ENCODE measurements around the gene NACC1.

NACC1 gene

DNA sequence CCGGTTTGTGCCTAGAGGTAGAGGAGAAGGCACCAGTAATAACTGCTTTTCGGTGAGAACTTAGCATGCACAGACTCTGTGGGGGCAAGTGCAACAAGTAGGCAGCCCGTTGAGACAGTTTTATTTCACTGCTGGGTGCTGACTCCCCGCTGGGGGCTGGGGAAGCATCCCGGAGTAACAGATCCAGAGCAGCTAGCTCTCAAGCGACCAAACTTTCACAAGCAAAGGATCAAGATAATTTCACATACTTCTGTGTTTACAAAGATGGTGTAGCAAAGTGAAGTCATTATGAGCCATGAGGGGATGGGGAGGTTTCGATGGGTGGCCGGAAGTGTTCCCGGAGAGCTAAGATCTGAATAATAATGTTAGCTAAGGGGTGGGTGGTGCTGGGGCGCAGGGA lies 2.8 kb downstream of the NACC1 start:
- TF ChIP-seq, protein P1, sequence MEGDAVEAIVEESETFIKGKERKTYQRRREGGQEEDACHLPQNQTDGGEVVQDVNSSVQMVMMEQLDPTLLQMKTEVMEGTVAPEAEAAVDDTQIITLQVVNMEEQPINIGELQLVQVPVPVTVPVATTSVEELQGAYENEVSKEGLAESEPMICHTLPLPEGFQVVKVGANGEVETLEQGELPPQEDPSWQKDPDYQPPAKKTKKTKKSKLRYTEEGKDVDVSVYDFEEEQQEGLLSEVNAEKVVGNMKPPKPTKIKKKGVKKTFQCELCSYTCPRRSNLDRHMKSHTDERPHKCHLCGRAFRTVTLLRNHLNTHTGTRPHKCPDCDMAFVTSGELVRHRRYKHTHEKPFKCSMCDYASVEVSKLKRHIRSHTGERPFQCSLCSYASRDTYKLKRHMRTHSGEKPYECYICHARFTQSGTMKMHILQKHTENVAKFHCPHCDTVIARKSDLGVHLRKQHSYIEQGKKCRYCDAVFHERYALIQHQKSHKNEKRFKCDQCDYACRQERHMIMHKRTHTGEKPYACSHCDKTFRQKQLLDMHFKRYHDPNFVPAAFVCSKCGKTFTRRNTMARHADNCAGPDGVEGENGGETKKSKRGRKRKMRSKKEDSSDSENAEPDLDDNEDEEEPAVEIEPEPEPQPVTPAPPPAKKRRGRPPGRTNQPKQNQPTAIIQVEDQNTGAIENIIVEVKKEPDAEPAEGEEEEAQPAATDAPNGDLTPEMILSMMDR (IDR thresholded peaks at IDR 0.05; ENCODE audit: insufficient read depth, low read depth, low read length, missing control alignments): no peak
- no peak for DNase-seq (ENCODE audit: low read depth)
- H3K4me3 ChIP-seq (ENCODE audit: low read depth, low read length): no peak overlapping the region

DNA sequence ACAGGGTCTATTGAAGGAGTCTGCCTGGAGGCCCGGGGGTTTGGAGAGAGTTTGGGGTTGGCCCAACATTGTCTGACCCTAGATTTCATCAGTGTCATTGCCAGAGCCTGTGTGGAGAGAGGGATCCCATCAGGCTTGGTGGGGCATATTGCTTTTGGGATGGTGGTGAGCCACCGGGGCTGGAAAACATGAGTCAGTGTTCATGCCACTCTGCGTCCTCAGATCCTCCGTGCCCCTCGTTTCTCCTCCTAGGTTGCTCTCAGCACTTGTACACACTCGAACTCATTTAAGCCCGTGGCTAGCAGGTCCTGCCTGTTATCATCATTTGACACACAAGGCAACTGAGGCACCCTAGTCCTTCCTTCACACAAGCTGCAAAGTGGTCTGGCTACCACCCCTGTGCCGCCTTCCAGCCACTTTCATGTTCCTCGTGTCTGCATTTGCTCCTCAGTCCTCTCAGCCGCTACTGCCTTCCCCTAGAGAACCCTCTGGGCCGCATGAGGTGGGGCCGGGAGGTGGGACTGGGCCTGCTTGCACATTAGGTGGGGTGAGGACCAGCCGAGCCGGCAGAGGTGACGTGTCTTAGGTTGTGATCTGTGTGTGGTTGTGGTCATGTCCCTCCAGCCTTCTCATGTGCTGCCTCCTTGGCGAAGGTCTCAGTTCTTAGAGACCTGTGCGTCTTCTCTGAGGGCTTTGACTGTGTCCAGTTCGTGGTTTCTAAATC lies 3.6 kb downstream of the NACC1 start:
- TF ChIP-seq, protein P1 (IDR thresholded peaks at IDR 0.05; ENCODE audit: insufficient read depth, low read depth, low read length, missing control alignments): no peak

DNA sequence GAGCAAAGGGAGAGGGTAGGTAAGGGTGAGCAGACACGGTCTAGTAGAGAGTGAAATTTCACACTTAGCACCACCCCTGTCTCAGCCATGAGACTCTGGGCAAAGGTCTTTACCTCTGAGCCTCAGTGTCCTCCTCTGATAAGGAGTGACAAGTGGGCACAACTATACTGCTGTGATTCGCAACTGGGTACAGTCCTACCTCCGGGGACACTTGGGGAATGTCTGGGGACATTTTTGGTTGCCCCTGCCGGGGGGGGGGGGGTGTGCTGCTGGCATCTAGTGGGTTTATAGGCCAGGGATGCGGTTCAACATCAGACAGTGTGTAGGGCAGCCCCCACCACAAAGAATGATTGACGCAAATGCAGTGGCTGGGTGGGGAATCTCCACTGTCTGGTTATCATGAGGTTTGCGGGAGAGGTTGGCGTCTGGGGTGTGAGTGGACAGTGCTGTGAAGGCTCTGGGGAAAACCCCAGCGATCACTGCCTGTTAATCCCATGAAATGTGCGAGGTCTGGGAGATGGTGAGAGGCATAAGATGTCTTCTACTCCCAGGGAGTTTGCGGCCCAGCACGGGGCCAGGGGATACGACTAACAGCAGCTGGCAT lies 4.3 kb downstream of the NACC1 start:
- TF ChIP-seq, protein P1 (IDR thresholded peaks at IDR 0.05; ENCODE audit: insufficient read depth, low read depth, low read length, missing control alignments): no peak
- no peak overlapping the region for H3K4me3 ChIP-seq (ENCODE audit: low read depth, low read length)
- DNase-seq (ENCODE audit: low read depth): no peak

More for the DNA sequence above, 3.6 kb downstream of the NACC1 start:
- peak; percentile 62 for DNase-seq (ENCODE audit: low read depth)
- H3K4me3 ChIP-seq (ENCODE audit: low read depth, low read length): no peak overlapping the region

DNA sequence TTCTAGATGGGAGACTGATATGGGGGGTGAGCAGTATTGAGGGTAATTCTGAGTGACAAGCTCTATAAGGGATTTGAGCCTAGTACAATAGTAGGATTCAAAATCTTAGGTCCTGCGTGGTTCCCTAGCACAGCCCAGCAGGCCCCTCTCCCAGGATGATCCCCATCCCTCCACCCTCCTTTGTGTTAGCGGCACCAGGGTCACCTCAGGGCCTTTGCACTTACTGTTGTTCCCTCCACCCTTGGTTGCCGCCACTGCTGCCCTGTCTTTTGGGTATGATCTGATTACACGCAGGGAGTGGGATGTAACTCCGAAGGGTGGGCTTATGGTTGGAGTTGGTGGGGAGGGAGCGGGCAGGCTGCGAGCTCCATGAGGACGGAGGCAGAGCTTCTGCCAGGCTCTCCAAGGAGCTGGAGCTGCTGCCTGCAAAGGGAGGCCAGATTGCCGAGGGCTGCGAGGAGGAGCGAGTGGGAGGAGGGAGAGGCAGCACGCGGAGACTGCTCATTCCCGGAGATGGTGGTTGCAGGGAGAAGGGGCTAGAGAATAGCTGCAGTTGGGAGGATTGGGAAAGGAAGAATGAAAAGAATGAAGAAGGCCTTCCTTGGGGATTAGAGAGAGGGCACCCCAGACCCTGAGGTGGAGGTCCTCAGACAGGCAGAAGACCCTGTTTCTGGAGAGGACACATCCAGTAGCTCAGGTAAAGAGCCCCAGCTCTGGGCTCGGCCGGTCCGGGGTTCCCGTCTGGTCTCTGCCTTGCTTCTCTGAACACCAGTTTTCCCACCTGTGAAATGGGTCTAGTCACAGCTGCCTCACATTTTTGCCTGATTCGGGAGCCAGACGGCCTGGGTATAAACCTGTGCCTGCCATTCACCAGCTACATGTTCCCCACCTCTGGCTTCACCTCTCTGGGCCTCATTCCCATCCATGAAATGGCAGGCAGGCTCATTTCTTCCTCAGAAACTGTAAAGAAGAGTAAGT lies 5.2 kb downstream of the NACC1 start:
- DNase-seq (ENCODE audit: low read depth): no peak
- H3K4me3 ChIP-seq (ENCODE audit: low read depth, low read length): no peak overlapping the region
- TF ChIP-seq, protein P1 (IDR thresholded peaks at IDR 0.05; ENCODE audit: insufficient read depth, low read depth, low read length, missing control alignments): no peak

DNA sequence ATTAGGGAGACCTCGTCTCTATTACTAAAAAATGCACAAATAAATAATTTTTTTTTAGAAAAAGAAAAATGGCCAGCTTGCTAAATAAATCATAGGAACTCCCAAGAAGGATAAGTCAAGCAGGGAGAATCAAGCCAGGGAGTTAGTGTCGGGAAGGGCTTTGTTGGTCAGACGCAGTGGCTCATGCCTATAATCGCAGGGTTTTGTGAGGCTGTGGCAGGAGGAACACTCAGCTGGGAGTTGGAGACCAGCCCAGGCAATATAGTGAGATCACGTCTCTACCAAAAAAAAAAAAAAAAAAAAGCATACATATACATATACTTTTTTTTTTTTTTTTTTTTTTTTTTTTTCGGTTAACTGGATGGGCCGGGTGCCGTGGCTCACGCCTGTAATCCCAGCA lies 9.0 kb downstream of the NACC1 start:
- TF ChIP-seq, protein P1 (IDR thresholded peaks at IDR 0.05; ENCODE audit: insufficient read depth, low read depth, low read length, missing control alignments): no peak
- no peak for DNase-seq (ENCODE audit: low read depth)
- H3K4me3 ChIP-seq (ENCODE audit: low read depth, low read length): no peak overlapping the region

DNA sequence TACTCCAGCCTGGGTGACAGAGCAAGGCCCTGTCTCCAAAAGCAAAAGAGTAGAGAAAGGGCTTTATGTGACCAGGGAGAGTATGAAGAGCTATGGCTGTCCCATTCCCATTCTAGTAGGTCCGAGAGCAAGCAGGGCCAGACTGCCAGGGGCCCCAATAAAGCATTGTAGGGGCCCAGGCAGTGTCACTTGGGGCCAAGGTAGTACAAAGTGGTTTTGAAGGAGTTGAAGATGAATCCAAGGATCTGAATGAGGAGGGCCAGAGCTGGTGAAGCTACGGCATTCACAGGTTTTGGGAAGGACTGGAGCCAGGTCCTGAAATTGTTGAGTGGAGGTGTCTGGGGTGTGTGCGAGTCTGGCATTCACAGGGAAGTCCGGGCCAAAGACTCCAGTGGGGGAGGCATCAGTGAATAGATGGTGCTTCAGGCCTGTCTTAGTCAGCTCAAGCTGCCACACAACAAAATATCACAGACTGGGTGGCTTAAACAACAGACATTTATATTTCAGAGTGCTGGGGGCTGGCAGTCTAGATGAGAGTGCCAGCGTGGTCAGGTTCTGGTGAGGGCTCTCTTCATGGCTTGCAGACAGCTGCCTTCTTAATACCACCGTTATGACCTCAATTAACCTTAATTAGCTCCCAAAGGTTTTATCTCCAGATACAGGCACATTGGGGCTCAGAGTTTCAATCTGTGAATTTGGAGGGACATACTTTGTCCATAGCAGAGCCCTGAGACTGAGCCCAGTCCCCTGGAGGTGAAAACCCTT lies 9.9 kb downstream of the NACC1 start:
- TF ChIP-seq, protein P1 (IDR thresholded peaks at IDR 0.05; ENCODE audit: insufficient read depth, low read depth, low read length, missing control alignments): no peak
- no peak overlapping the region for H3K4me3 ChIP-seq (ENCODE audit: low read depth, low read length)
- no peak for DNase-seq (ENCODE audit: low read depth)
